Stimulated activated CD4-positive, alpha-beta T cell treated with anti-CD3 and anti-CD28 coated beads, Interleukin-4, amount 100 ng/mL, for 4 hours (primary cell): ENCODE results near the gene ADAMTS16.

ENCODE experiments used
- DNase-seq, 2 experiments: peaks; one replicate each; pipeline ENCODE4 v3.0.0-alpha.2; 2020

ADAMTS16 gene

DNA sequence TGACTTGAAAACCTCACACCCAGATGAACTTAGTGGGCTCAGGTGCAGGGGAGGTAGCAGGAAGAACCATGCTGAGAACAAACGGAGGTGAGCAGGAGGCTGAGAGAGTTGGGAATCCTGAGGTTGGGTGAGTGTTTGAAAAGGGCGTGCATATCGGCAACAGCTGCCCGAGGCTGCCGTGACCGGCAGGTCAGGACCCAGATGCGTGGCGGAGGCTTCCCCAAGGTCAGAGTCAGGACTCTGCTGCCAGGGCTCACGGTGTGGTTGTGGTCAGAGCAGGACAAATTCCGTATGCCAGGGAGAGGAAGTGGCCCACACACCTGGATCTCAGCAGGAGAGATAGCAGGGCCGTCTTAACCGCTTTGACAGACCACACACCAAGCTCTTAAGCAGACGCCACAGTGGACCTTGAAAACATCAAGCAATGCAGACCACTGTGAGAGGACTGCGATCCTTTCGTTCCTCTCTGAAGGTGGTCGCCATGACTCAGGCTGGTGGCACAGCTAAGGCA lies 43.1 kb downstream of the ADAMTS16 start:
- DNase-seq, result no peak

DNA sequence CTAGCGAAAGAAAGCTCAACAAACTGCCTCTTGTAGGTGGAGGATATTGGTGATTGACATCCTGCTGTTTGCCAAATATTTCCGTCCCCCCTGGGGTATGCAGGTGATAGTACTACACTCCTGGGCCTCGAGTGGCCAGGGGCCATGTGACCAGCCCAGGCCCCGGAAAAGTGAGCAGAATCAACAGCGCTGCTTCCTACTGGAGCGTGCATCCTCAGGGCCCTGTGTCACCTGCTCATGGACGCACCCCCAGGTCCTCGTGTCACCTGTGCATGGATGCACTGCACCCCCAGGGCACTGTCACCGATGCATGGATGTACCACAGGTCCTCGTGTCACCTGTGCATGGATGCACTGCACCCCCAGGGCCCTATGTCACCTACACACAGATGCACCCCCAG lies 43.8 kb downstream of the ADAMTS16 start:
- no peak for DNase-seq

DNA sequence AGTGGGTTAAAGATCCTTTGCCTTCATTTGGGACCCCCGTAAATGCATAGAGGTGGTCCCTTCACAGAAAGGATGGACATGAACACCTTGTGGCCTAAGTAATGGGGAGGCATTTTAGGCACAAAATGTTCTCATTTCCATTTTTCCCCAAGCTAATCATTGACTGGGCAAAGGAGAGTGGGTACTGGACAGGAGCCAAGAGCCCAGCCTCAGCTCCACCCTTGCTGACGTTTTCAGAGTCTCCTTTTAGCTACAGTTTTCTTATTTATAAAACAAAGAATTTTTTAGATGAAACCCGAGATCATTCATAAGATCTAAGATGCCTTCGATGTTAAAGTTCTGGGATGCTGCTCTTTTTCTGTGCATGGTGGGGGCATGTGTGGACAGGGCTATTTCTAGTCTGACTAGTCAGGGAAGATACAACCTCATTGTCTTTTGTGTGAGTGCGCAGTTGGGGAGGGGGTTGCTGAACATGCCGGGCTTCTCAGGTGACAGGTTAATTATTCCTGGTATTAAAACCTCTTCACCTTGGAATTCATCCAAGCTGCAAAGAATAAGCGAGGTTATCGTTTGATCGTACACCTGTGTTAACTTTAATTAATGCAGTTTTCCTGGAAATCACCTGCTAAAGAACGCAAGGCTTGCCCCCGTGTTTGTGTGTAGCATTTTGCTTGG lies 48.4 kb downstream of the ADAMTS16 start:
- DNase-seq, result no peak

DNA sequence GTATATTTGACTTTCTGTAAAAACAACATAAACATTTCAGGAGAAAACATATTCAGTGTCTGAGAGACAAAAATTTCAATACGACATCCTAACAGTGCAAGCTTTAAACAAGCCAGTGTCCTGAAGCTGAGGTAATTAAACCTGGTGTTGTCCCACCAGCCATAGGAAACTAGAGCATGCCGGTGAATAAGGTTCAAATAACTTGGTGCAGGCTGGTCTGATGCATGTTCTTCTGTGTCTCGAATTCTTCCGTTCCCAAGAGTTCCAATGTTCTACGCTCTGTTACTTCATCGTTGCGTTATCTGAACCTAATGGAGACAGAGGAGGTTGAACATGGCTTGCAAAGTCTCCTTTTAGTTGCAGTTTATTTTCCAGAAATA lies 48.9 kb downstream of the ADAMTS16 start:
- no peak for DNase-seq

DNA sequence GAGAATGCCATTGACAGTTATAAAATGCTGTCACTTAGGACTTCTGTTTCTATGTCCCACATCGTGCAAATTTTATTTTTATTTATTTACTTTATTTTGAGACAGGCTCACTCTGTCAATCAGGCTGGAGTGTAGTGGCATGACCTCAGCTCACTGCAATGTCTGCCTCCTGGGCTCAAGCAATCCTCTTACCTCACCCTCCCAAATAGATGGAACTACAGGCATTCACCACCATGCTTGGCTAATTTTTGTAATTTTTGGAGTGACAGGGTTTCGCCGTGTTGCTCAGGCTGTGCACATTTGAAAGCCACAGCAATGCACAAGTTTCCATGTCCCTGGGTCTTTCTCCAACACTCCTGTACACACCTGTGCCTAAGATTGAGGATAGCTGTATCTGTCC lies 51.8 kb downstream of the ADAMTS16 start:
- no peak for DNase-seq

DNA sequence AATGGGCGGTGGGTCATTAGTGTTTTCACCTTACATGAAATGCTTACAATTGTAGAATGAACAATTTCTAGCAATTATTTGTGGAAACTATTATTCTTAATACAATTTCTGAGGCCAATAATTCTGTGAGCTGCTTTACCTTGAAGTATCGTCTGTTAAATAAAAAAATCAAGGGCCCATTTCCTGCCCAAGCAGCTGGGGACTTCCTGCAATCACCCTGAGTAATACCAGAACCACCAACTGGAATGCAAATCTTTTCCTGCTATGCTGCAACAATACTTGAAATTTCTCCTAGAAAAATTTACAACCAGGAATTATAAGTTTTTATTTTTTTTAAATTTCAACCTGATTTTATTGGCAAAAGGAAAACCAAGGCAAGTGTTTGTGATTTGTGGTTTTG lies 52.6 kb downstream of the ADAMTS16 start:
- DNase-seq, result no peak

DNA sequence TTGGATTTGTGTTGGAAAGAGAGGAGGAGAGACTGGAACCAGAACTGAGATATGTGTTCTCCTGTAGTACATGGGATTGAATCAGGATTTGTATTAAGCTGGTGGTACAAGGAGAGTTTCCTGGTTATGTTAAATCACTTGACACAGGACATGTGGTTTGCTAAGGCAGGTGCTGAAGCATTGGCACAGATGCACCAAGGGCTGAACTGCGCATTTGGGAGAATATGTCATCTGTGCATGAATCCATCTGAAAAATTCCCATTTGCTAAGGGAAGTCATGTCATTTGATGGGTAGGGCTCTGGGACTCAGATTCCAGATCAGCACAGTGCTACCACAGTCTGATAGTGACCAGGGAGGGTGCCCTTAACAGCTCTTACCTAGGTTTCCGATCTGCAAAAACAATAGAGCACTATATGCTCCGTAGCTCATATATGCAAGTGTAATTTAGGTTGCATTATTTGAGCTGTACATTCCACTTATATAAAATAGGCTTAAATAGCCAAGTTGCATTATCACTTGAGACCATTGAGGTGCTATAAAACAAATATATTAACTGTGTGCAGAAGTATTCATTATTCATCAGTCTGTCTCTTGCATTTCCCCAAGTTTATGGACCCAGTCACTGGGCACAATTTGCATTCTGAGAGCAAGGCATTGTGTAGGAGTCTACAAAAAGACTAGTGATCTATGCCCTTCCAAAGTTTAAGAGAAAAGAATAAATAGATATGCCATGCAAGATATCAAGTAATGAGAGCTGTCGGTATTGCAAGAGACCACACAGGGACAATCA lies 55.2 kb downstream of the ADAMTS16 start:
- DNase-seq, result no peak

DNA sequence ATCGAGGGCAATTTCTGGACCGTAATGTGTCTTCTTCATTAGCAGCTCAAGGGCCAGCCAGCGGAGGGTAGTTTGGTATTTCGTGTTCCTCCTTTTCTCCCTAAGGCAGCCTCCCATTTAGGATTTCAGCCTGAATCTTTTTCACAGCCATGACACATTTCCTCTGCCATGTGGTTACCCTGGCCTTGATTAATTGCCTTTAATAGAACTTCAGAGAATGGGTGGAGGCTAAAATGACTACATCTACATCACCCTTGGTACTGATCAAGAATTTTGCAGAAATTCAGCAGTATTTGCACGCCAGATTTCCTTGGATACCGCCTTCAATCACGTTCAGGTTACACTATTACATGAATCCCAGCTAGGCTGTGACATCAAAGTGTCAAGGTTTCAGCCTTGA lies 58.0 kb downstream of the ADAMTS16 start:
- no peak for DNase-seq

DNA sequence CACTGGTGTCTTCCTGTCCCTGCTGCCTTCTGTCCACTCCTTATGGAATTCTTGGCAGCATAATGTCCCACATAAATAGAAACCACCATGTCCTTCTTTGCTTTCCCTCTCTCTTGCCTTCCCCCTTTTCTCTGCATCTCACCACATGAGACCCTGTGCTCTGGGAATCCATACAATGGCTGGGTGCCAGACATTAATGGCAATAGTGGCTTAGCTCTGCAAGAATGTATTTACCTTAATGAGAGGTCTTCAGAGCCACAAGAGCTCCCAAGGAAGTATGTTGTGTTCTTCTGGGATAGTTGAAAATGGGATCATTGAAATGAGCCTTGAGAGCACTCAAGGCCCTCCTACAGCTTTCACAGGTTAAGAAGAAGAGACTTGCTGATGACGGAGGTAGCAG lies 58.7 kb downstream of the ADAMTS16 start:
- no peak for DNase-seq

DNA sequence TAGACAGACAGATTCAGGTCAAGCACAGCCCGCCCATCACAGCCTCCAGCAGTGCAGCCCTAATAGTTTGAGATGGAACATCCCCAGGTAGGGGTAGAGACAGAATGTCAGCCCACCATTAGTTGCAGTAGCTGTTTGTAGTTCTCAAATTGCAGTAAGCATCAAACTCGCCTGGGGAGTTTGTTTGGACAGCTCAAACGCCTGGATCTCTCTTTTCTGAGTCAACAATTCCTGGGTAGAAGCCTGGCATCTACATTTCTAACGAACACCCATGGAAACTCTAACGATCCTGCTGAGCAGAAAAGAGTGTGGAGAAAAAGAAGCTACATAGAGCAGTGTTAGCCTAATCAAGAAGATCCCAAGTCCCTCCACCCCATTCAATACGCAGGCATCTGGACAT lies 59.4 kb downstream of the ADAMTS16 start:
- DNase-seq, result no peak

DNA sequence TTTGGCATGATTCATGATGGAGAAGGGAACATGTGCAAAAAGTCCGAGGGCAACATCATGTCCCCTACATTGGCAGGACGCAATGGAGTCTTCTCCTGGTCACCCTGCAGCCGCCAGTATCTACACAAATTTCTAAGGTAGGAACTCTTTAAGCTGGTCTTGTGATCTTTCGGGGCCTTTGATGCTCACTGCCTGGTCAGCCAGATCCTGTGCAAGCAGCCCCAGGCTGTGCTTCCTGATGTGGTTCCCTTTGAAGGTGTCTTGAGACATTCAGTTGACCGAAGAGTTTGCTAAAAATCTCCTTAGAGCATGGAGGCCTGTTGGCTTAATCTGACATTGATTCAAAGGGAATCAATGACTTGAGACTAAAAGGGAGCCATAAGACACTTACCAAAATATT lies 60.0 kb downstream of the ADAMTS16 start:
- DNase-seq, result no peak

DNA sequence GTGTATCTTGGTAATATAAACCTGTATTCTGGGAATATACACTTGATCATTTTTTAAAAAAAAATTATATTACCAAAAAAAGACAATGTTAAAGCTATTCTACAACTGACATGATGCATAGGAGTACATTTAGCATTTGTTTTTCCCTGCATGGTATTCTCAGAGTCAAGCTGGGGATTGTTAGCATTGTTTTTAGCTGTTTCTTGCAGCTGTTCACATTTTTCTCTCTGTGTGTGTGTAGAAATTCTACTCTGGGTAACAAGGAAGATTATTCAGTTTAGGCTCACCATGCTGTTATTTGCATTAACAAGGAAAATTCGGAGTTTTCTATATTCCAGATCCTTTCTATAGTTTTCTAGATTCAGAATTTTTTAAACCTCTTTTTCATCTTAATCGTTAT lies 62.2 kb downstream of the ADAMTS16 start:
- DNase-seq, result no peak

DNA sequence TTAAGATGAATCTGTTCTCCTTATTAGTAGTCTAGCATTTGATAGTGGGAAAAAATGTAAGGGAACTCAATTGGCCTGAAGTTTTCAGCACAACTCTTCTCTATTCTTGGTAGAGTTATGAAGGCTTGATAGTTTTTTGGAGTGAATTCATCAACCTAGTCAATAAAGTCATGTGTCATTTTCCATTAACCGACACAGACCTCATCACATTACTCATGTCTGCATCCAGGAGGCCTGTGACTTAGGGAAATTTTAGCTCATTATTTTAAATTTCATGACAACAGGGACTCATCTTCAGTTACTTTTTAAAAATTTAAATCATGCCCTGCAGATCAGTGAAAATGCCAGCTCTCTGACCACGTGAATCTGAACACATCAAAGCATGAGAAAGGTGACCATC lies 63.3 kb downstream of the ADAMTS16 start:
- DNase-seq, result no peak

DNA sequence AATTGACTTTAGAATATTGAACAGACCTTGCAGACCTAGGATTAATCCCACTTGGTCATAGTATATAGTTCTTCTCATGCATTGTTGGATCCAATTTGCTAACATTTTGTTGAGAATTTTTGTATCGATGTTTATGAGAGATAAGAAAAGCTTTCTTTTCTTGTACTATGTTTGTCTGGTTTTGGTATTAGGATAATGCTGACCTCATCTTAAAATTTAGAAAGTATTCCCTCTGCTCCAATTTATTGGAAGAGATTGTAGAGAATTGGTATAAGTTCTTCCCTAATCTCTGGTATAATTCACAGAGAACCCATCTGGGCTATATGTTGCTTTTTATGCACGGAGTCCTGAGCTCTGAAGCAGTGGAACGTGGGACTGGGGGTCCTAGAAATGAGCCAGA lies 67.7 kb downstream of the ADAMTS16 start:
- no peak for DNase-seq

DNA sequence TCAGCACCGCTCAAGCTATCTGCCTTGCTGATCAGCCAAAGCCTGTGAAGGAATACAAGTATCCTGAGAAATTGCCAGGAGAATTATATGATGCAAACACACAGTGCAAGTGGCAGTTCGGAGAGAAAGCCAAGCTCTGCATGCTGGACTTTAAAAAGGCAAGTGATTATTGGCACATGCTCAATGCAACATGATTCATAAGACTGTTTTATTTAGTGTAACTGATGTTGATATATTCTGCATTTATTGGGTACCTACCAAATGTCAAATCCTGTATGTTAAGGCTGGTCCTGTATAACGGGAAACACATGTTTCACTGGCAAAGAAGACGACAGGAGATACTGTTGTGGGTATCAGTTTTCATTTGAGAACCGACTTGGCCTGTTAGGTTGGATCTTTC lies 69.0 kb downstream of the ADAMTS16 start:
- DNase-seq, result no peak

DNA sequence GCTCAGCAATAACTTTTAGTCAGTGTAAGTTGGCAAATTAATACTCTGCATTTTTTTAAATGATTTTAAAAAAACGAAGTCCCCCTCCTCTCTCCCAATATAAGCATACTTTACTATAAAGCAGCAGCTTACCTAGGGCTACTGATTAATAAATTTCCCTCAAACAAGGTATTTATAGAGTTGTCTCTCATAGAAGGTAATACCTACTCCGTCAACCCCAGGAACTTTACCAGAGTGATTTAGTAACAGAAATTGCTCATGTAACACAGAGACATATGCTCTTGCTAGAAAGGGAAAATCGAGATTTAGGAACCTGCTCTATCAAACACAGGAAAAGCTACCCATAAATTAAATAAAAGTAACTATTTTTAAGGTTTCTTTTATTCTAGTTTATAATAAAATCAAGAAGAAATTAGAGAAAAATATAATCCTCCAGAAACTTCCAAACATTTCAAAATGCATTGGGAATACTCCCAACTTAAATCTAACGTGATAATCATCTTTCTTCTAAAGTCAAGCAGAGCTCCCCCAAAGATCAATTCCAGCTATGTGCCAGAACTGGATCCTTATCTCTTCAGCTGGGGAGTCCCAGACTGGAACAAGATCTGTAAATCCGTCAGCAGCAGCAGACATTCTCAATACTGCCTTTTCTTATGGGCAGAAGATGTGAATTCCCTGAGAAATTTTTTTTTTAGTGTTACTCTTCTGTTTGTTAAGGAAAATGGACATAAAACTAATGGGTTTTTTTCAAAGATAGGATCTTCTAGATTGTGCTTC lies 69.6 kb downstream of the ADAMTS16 start:
- no peak for DNase-seq

DNA sequence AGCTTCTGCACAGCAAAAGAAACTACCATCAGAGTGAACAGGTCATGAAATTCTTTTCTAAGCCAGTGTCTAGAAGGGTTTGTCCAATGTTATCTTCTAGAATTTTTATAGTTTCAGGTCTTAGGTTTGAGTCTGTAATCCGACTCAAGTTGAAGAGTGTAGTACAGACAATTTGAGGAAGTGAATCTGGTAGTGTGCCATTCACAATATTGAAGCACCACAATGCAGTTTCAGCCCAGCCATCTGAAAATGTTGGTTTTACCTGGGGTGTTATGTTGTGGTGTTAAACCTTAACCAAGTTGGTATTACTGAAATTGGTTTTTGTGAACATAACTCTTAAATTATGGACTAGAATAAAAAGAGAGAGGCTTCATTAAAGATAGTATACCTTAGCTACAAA lies 77.2 kb downstream of the ADAMTS16 start:
- no peak for DNase-seq

DNA sequence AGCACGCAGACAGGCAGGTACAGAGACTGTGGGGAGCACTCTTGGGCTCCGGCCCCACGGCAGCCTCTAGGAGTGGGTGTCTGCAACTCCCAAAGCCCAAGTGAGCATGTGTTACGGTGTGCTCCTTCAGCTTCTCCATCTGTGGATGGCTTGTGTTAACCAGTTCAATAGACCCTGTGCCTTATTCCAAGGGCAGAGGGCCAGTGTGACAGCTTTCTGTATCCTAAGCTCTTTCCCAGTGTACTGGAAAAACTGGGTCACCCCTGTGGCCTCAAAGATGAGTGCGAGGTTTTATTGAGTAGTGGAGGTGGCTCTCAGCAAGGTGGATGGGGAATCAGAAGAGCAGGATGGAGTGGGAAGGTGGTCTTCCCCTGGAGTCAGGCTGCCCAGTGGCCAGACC lies 78.3 kb downstream of the ADAMTS16 start:
- no peak for DNase-seq

DNA sequence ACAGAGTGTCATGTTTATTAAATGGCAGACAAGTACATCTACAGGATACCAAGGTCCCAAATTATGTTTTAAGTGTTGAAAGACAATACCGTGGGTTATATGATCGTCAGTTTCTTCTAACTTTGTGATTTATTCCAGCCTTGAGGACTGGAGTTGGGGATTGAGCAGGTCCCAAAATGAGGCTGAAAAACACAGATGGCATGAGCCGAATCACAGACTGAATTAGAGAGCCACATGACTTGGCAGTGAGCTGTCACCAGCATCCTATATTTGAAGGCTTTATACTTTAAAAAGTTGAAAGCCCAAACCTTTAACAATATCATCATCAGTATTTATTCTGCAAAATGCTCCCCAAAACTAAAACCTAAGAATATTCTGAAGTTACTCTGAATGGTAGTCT lies 79.4 kb downstream of the ADAMTS16 start:
- DNase-seq, result no peak

DNA sequence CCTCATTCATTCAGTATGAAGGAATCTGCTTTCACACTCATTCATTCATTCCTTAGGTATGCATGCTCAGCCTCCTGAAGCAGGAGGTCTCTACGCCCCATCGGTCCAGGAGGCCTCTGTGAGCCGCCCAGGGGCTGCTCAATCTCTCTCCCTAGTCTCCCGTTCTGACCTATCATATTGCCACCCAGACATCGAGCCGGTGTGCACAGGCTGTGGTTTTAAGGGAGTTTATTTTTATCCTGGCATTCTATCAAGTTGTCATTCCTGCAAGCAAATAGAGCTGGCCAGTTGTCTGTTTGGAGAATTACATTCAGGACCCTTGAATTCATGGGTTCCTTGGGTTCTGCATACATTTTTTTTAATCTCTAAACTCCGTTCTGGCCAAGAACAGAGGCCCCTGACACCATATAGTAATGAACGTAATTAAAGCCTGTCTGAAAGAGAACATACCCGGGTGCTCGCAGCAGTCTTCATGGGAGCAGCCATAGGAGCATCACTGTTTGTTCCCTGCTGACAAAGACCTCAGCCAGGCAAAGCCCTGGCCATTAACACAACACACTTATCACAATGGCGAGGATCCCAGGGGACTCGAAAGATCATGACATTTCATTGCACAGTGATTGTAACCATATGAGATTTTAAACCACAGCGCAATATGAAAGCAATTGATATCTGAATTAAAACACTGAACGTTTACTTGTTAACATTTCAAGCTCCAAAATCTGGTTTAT lies 80.9 kb downstream of the ADAMTS16 start:
- no peak for DNase-seq

DNA sequence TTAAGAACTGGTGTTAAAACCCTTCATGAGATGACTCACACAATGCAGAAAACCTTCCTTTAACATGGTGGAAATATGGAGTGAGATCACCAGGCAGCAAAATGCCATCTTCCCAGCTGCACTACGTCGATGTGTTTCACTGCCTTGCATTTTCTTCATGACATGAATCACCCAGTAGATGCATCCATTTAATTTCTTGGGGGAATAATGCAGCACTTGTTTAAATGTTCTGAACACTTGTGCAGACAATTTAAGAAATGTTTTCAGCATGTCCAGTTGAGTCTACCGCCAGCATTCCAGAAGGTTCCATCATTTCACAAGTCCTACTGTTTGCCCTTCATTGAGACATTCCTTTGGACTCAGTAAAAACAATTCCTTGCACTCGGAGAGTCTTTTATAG lies 81.6 kb downstream of the ADAMTS16 start:
- no peak for DNase-seq

DNA sequence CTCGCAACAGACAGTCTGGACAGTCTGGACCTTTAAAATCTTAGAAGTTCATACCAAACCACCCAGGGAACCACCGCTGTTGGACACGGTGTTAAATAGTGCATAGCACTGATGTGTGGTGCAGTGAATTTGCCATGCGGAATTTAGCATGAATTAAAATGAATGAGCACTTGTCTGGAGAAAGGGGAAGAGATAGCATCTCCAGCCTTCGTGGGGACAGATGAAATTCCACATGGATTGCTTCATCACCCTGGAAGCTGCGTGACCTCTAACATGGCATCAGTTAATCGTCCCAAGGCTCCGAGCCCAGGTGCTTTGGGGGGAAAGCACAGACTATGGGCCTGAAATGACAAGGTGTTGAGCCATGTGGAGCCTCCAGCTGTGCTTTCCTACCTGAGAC lies 91.4 kb downstream of the ADAMTS16 start:
- DNase-seq, result no peak

DNA sequence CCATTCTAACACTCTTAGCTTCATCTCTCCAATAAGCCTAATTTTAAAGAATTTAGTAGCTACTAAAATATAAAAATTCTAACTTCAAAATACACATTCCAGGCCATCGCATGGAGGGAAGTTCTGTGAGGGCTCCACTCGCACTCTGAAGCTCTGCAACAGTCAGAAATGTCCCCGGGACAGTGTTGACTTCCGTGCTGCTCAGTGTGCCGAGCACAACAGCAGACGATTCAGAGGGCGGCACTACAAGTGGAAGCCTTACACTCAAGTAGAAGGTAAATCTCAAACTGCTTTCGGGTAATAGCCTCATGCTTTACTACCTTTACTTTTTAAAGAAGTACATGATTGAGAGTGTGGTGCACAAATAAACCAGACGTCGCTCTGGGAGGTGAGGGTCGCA lies 94.8 kb downstream of the ADAMTS16 start:
- DNase-seq, result no peak
